HG03457 (cell line): Measurements from ENCODE around the gene NUMA1.

Experiments used
- ATAC-seq: cut with Tn5 transposase; IDR thresholded peaks from one replicate; pipeline ENCODE4 v1.9.1; 2021; ENCODE audit warnings: moderate number of reproducible peaks; ENCODE audit not compliant: unreplicated experiment

The NUMA1 gene

GRCh38 chr11:72069200-72069599 lies 11.1 kb downstream of the NUMA1 start:
- no peak for ATAC-seq

GRCh38 chr11:72067676-72068075 lies 12.7 kb downstream of the NUMA1 start:
- ATAC-seq = no peak

- ATAC-seq = no peak
These were observed 13.1 kb downstream of the NUMA1 start for GRCh38 chr11:72067266-72067665.

- no peak for ATAC-seq
These were observed 13.5 kb downstream of the NUMA1 start for GRCh38 chr11:72066855-72067254.

- ATAC-seq = no peak
These were observed 18.5 kb downstream of the NUMA1 start for GRCh38 chr11:72061739-72062396.

- ATAC-seq = no peak
These were observed 21.8 kb downstream of the NUMA1 start for GRCh38 chr11:72058416-72059034.

- ATAC-seq = no peak
These were observed 31.4 kb downstream of the NUMA1 start for GRCh38 chr11:72048766-72049460.

- ATAC-seq = no peak
These were observed 34.5 kb downstream of the NUMA1 start for GRCh38 chr11:72045849-72046248.

- ATAC-seq = no peak
These were observed 38.1 kb downstream of the NUMA1 start for GRCh38 chr11:72042064-72042745.

GRCh38 chr11:72041364-72042063 lies 38.8 kb downstream of the NUMA1 start:
- no peak for ATAC-seq

- no peak for ATAC-seq
These were observed 39.6 kb downstream of the NUMA1 start for GRCh38 chr11:72040491-72041363.

- ATAC-seq = no peak
These were observed 40.4 kb downstream of the NUMA1 start for GRCh38 chr11:72039856-72040401.

- no peak for ATAC-seq
These were observed 41.1 kb downstream of the NUMA1 start for GRCh38 chr11:72039031-72039855.

- ATAC-seq = no peak
These were observed 41.9 kb downstream of the NUMA1 start for GRCh38 chr11:72038491-72038890.

GRCh38 chr11:72037554-72038311 lies 42.6 kb downstream of the NUMA1 start:
- no peak for ATAC-seq

- ATAC-seq = no peak
These were observed 43.7 kb downstream of the NUMA1 start for GRCh38 chr11:72036687-72037086.

- ATAC-seq = no peak
These were observed 49.8 kb downstream of the NUMA1 start for GRCh38 chr11:72030472-72031045.

- ATAC-seq = no peak
These were observed 54.3 kb downstream of the NUMA1 start for GRCh38 chr11:72026090-72026489.
